SK-N-SH treated with all-trans-retinoic acid at 6 μM for 48 hours (cell line): ENCODE results near the gene PWWP2B.

ENCODE experiments used
- ISL1 ChIP-seq: fragments of 250-450 bp; sonication (Bioruptor Pico); IDR thresholded peaks from 2 replicates; pipeline ENCODE4 v2.1.2; 2022; ENCODE audit warnings: mild to moderate bottlenecking, moderate library complexity
- TOX ChIP-seq: fragments of 250-450 bp; sonication (Bioruptor Pico); IDR thresholded peaks from 2 replicates; pipeline ENCODE4 v1.8.0; 2021; ENCODE audit warnings: mild to moderate bottlenecking, moderate library complexity, borderline replicate concordance
- TF ChIP-seq, protein P1 (sequence below): fragments of 250-450 bp; sonication (Bioruptor Pico); IDR thresholded peaks from 2 replicates; pipeline ENCODE4 v1.5.1; 2020; ENCODE audit warnings: low read depth, mild to moderate bottlenecking, moderate library complexity

DNA sequence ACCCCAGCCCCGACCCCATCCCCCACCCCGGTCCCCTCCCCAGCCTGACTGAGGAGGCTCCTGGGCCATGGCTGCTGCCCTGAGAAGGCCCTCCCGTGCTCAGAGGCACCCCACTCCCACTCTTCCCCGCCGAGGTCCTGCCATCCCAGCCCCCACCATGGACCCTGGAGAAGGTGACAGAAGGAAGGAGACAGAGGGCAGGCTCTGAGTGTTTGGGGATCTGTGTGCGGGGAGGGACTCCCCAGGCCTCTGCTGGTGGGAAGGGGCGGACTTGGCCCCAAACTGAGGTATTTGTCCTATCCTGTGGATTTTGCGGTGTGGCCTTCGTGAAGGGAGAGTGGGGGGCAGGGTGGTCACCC is 53.4 kb downstream of the PWWP2B start:
- TF ChIP-seq, protein P1, sequence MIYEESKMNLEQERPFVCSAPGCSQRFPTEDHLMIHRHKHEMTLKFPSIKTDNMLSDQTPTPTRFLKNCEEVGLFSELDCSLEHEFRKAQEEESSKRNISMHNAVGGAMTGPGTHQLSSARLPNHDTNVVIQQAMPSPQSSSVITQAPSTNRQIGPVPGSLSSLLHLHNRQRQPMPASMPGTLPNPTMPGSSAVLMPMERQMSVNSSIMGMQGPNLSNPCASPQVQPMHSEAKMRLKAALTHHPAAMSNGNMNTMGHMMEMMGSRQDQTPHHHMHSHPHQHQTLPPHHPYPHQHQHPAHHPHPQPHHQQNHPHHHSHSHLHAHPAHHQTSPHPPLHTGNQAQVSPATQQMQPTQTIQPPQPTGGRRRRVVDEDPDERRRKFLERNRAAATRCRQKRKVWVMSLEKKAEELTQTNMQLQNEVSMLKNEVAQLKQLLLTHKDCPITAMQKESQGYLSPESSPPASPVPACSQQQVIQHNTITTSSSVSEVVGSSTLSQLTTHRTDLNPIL = no peak
- TF ChIP-seq ISL1 (CRISPR knock-in tag) (no peak), TOX (CRISPR knock-in tag) (no peak)
